ENCODE data around the gene KLHDC9.

KLHDC9 gene

GRCh38 chr1:161077426-161077825 lies 20.7 kb upstream of the KLHDC9 start:
- DNase-seq (ENCODE audit: low read depth) = no peak

GRCh38 chr1:161079436-161080110 lies 18.6 kb upstream of the KLHDC9 start:
- DNase-seq (ENCODE audit: low read depth) = no peak

GRCh38 chr1:161080441-161081405 lies 17.4 kb upstream of the KLHDC9 start:
- no peak for DNase-seq (ENCODE audit: low read depth)

- no peak for DNase-seq (ENCODE audit: low read depth)
Observed at GRCh38 chr1:161081519-161081918, 16.6 kb upstream of the KLHDC9 start.

- DNase-seq (ENCODE audit: low read depth) = no peak
Observed at GRCh38 chr1:161082483-161082882, 15.7 kb upstream of the KLHDC9 start.

GRCh38 chr1:161082996-161083747 lies 15.0 kb upstream of the KLHDC9 start:
- no peak for DNase-seq (ENCODE audit: low read depth)

- DNase-seq (ENCODE audit: low read depth) = no peak
Observed at GRCh38 chr1:161083748-161084596, 14.2 kb upstream of the KLHDC9 start.

- no peak for DNase-seq (ENCODE audit: low read depth)
Observed at GRCh38 chr1:161084597-161084988, 13.6 kb upstream of the KLHDC9 start.

- DNase-seq (ENCODE audit: low read depth) = no peak
Observed at GRCh38 chr1:161085165-161085564, 13.0 kb upstream of the KLHDC9 start.

- DNase-seq (ENCODE audit: low read depth) = no peak
Observed at GRCh38 chr1:161086457-161086856, 11.7 kb upstream of the KLHDC9 start.

GRCh38 chr1:161088587-161089110 lies 9.5 kb upstream of the KLHDC9 start:
- no peak for DNase-seq (ENCODE audit: low read depth)

GRCh38 chr1:161089251-161089924 lies 8.8 kb upstream of the KLHDC9 start, which contains the start of gene NECTIN4:
Gene NECTIN4 (minus strand): TSS chr1:161089558. CDS start chr1:161089296, 262 bp downstream.
- DNase-seq (ENCODE audit: low read depth) = no peak

GRCh38 chr1:161089938-161090337 lies 8.2 kb upstream of the KLHDC9 start:
- DNase-seq (ENCODE audit: low read depth) = no peak

- no peak for DNase-seq (ENCODE audit: low read depth)
Observed at GRCh38 chr1:161090617-161091016, 7.5 kb upstream of the KLHDC9 start.

GRCh38 chr1:161091093-161091492 lies 7.1 kb upstream of the KLHDC9 start:
- no peak for DNase-seq (ENCODE audit: low read depth)

GRCh38 chr1:161091796-161092507 lies 6.2 kb upstream of the KLHDC9 start:
- no peak for DNase-seq (ENCODE audit: low read depth)

- DNase-seq (ENCODE audit: low read depth) = no peak
Observed at GRCh38 chr1:161092621-161093028, 5.5 kb upstream of the KLHDC9 start.

GRCh38 chr1:161094481-161094880 lies 3.7 kb upstream of the KLHDC9 start:
- DNase-seq (ENCODE audit: low read depth) = no peak

- no peak for DNase-seq (ENCODE audit: low read depth)
Observed at GRCh38 chr1:161095230-161095629, 2.9 kb upstream of the KLHDC9 start.

GRCh38 chr1:161096015-161096414 lies 2.1 kb upstream of the KLHDC9 start:
- DNase-seq (ENCODE audit: low read depth) = no peak
